Uterus (tissue), 4 donors: Measurements from ENCODE around the gene PRKG1. TPM values are rescaled to one million over a fixed set of nuclear protein-coding genes. Genes with fewer than 3 reads are reported as not detected.

Source experiments
- DNase-seq, 2 donors: peaks; one replicate each; pipeline ENCODE4 v3.0.0-alpha.2; 2019 to 2020
- H3K27ac ChIP-seq, 2 donors: fragments of 200-600 bp; sonication (generic); 1 replicate in 1 of 2; 2 replicates in 1 of 2; pipeline ENCODE4 v1.5.1; 2016 to 2018
- H3K27me3 ChIP-seq, 2 donors: fragments of 200-600 bp; sonication (generic); one replicate each; pipeline ENCODE4 v1.5.1; 2018 to 2019; ENCODE audit warnings: control low read depth in 1 of 2
- H3K36me3 ChIP-seq, 2 donors: fragments of 200-600 bp; sonication (generic); one replicate each; pipeline ENCODE4 v1.5.1; 2019; ENCODE audit warnings: control low read depth in 1 of 2
- H3K4me1 ChIP-seq, 2 donors: fragments of 200-600 bp; sonication (generic); one replicate each; pipeline ENCODE4 v1.5.1; 2018 to 2019; ENCODE audit warnings: control low read depth in 1 of 2
- H3K4me3 ChIP-seq, 2 donors: fragments of 200-600 bp; sonication (generic); 1 replicate in 1 of 2; 2 replicates in 1 of 2; pipeline ENCODE4 v1.5.1; 2018 to 2019; ENCODE audit warnings: mild to moderate bottlenecking in 1 of 2
- H3K9me3 ChIP-seq, 2 donors: fragments of 200-600 bp; sonication (generic); one replicate each; pipeline ENCODE4 v1.5.1; 2019; ENCODE audit warnings: control low read depth in 1 of 2
- CTCF ChIP-seq, 4 experiments: fragments of 200-600 bp in 2 of 4; fragments of 450-650 bp in 2 of 4; sonication (generic) in 2 of 4; IDR thresholded peaks; one replicate each; pipeline ENCODE4 v1.5.1; 2016 to 2019; ENCODE audit warnings: antibody characterized with exemption in 4 of 4, mild to moderate bottlenecking in 2 of 4, moderate library complexity in 1 of 4
- POLR2A ChIP-seq, 2 donors: fragments of 450-650 bp; IDR thresholded peaks; one replicate each; pipeline ENCODE4 v1.6.1; 2016; ENCODE audit warnings: antibody characterized with exemption in 2 of 2, mild to moderate bottlenecking in 1 of 2, moderate library complexity in 1 of 2
- intact Hi-C: fragments of 100-400 bp; cut with DNase I; formaldehyde crosslinking; loops from one replicate; pipeline ENCODE4 v1.15.1; 2023; ENCODE audit warnings: low total_unique reads
- total RNA-seq, 4 donors: library from RNA; depleted of rRNA in 3 of 4; stranded (reverse); fragments of >200 nt in 3 of 4; gene quantifications; one replicate each; pipeline versions ENCODE4 v1.1.0 to v1.2.4, GENCODE V29; 2014 to 2023
- donor health status: DM: yes; HTN: yes; CAD: no.

PRKG1 gene
- total RNA-seq, 4 donors from 2014 or later: 32.4 to 136 (median 69.6) TPM

GRCh38 chr10:51527522-51528219 is 453.4 kb downstream of the PRKG1 start:
- no peak for DNase-seq
- TF ChIP-seq POLR2A (IDR thresholded peaks at IDR 0.05) (no peak), CTCF (IDR thresholded peaks at IDR 0.05) (no peak)
- Histone ChIP-seq H3K27ac (peak overlapping the region in 1 of 2 donors; percentile 18), H3K4me1 (peaks cover 0 to 10% of the 10 kb centered on the region in 2 donors), H3K9me3 (no peaks in the 10 kb centered on the region), H3K27me3 (no peaks in the 10 kb centered on the region), H3K4me3 (no peak overlapping the region), H3K36me3 (no peaks in the 10 kb centered on the region)
- intact Hi-C loops: no loop called here

GRCh38 chr10:51528527-51528926 is 454.2 kb downstream of the PRKG1 start:
- Histone ChIP-seq H3K4me1 (peaks cover 0 to 10% of the 10 kb centered on the region in 2 donors), H3K27ac (no peak overlapping the region), H3K36me3 (no peaks in the 10 kb centered on the region), H3K9me3 (no peaks in the 10 kb centered on the region), H3K27me3 (no peaks in the 10 kb centered on the region), H3K4me3 (no peak overlapping the region)
- intact Hi-C loops: no loop called here
- TF ChIP-seq CTCF (IDR thresholded peaks at IDR 0.05) (no peak), POLR2A (IDR thresholded peaks at IDR 0.05) (no peak)
- no peak for DNase-seq

- TF ChIP-seq CTCF (IDR thresholded peaks at IDR 0.05) (no peak), POLR2A (IDR thresholded peaks at IDR 0.05) (no peak)
- no peaks in the 10 kb centered on the region for H3K9me3 ChIP-seq
- no peak overlapping the region for H3K4me3 ChIP-seq
- no peaks in the 10 kb centered on the region for H3K36me3 ChIP-seq
- intact Hi-C loops: no loop called here
- H3K4me1 ChIP-seq: peaks cover 0 to 10% of the 10 kb centered on the region in 2 donors
- no peaks in the 10 kb centered on the region for H3K27me3 ChIP-seq
- no peak for DNase-seq
- no peak overlapping the region for H3K27ac ChIP-seq
These were observed 456.3 kb downstream of the PRKG1 start for GRCh38 chr10:51530541-51530940.

GRCh38 chr10:51532044-51532443 is 457.8 kb downstream of the PRKG1 start:
- Histone ChIP-seq H3K27me3 (no peaks in the 10 kb centered on the region), H3K4me3 (no peak overlapping the region), H3K27ac (no peak overlapping the region), H3K9me3 (no peaks in the 10 kb centered on the region), H3K4me1 (peaks cover 0 to 3% of the 10 kb centered on the region in 2 donors), H3K36me3 (no peaks in the 10 kb centered on the region)
- no peak for DNase-seq
- intact Hi-C loops: no loop called here
- no peak for TF ChIP-seq POLR2A (IDR thresholded peaks at IDR 0.05)
- no peak for TF ChIP-seq CTCF (IDR thresholded peaks at IDR 0.05)

- Histone ChIP-seq H3K27ac (no peak overlapping the region), H3K4me1 (no peaks in the 10 kb centered on the region), H3K36me3 (no peaks in the 10 kb centered on the region), H3K27me3 (no peaks in the 10 kb centered on the region), H3K9me3 (no peaks in the 10 kb centered on the region), H3K4me3 (no peak overlapping the region)
- intact Hi-C loops: no loop called here
- TF ChIP-seq POLR2A (IDR thresholded peaks at IDR 0.05): no peak
- TF ChIP-seq CTCF (IDR thresholded peaks at IDR 0.05): no peak
- DNase-seq: no peak
These were observed 468.6 kb downstream of the PRKG1 start for GRCh38 chr10:51542853-51543252.
